Neural progenitor cell (in vitro differentiated cells): ENCODE data around the gene EPHA3.

Source experiments
- EZH2 ChIP-seq: fragments of 200-600 bp; sonication (generic); IDR thresholded peaks from 2 replicates; pipeline ENCODE4 v1.6.1; 2017; ENCODE audit warnings: antibody characterized with exemption, mild to moderate bottlenecking, moderate library complexity
- EZH2phosphoT487 ChIP-seq: fragments of 200-600 bp; sonication (generic); IDR thresholded peaks from 2 replicates; pipeline ENCODE4 v1.6.1; 2017; ENCODE audit warnings: antibody characterized with exemption
- TF ChIP-seq, protein P1 (sequence below): fragments of 200-600 bp; sonication (generic); IDR thresholded peaks from 2 replicates; pipeline ENCODE4 v1.5.1; 2017; ENCODE audit warnings: antibody characterized with exemption, mild to moderate bottlenecking

DNA sequence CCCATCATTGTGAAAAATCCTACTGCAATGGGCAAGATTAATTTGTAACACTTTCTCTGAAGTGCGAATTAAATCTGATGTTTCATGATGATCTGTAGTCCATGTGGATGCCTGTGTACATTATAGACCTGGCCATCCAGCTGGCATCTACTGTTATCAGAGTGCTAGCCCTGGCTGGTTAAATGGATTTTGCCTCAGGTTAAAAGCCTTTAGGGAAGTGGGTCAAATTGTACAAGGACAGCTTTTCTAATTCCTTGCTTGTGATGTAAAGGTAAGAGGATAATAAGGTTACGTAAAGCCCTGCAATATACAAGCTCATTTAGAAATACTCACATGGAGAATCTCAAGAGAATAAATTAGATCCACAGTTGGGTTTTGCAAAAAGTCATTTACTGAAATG lies 138.2 kb downstream of the EPHA3 start:
- TF ChIP-seq, protein P1, sequence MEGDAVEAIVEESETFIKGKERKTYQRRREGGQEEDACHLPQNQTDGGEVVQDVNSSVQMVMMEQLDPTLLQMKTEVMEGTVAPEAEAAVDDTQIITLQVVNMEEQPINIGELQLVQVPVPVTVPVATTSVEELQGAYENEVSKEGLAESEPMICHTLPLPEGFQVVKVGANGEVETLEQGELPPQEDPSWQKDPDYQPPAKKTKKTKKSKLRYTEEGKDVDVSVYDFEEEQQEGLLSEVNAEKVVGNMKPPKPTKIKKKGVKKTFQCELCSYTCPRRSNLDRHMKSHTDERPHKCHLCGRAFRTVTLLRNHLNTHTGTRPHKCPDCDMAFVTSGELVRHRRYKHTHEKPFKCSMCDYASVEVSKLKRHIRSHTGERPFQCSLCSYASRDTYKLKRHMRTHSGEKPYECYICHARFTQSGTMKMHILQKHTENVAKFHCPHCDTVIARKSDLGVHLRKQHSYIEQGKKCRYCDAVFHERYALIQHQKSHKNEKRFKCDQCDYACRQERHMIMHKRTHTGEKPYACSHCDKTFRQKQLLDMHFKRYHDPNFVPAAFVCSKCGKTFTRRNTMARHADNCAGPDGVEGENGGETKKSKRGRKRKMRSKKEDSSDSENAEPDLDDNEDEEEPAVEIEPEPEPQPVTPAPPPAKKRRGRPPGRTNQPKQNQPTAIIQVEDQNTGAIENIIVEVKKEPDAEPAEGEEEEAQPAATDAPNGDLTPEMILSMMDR: no peak
- TF ChIP-seq EZH2: no peak
- TF ChIP-seq EZH2phosphoT487: no peak
